ENCODE data around the gene WASF2.
"Not testable (repeated sequence)": the region's sequence is repeated elsewhere in the genome, so short reads cannot be mapped to it uniquely, and the experiment has no call there.

WASF2 gene

DNA sequence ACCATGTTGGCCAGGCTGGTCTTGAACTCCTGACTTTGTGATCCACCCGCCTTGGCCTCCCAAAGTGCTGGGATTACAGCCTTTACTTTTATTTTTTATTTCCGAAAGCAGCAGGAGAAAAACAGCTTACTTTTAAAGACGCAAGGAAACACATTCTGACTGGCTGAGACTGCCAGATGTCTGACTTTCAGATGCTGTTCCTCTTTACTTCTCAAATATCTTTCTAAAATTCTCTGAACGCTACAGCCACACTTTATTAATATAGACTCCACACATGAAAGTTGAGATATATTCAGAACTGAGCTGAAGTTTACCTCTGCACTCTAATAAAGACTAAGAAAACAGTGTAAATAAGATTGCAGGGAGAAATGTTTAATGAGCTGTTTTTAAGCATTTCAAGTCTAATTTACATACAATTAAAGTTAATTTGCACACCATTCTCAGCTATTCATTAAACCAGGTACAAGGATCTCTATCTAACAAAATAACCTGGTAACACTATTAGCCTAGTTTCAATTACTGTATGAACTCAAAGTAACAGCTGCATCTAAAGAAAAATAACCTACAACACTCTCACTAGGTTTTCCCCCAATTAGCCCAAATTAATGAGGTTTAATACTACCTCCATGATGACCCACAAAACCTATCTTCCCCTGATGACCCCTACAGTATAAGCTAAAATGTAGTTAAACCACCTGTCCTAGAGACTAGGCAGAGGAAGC is 24.9 kb downstream of the WASF2 start:
- H3K27me3 Mint-ChIP-seq = no peaks in the 10 kb centered on the region
- no peak for DNase-seq
- H3K9me3 Mint-ChIP-seq = no peaks in the 10 kb centered on the region
- peak overlapping the region; percentile 27 for H3K27ac Mint-ChIP-seq
- H3K4me3 Mint-ChIP-seq = no peak overlapping the region
- peaks cover 35% of the 10 kb centered on the region for H3K36me3 Mint-ChIP-seq (ENCODE audit: low read depth)
- H3K4me1 Mint-ChIP-seq (ENCODE audit: low read depth) = peaks cover 51% of the 10 kb centered on the region

DNA sequence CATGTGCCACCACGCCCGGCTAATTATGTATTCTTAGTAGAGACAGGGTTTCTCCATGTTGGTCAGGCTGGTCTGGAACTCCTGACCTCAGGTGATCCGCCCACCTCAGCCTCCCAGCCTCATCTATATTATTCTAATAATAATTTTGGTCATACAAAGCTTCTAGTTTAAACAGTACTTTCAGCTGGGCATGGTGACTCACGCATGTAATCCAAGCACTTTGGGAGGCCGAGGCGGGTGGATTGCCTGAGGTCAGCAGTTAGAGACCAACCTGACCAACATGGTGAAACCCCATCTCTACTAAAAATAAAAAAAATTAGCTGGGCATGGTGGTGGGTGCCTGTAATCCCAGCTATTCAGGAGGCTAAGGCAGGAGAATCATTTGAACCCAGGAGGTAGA is 26.1 kb downstream of the WASF2 start:
- not testable (repeated sequence) for H3K27me3 Mint-ChIP-seq, H3K9me3 Mint-ChIP-seq, DNase-seq, H3K4me3 Mint-ChIP-seq
- H3K4me1 Mint-ChIP-seq (ENCODE audit: low read depth) = peaks cover 46% of the 10 kb centered on the region
- H3K36me3 Mint-ChIP-seq (ENCODE audit: low read depth) = peaks cover 23% of the 10 kb centered on the region
- peak overlapping the region; percentile 57 for H3K27ac Mint-ChIP-seq

DNA sequence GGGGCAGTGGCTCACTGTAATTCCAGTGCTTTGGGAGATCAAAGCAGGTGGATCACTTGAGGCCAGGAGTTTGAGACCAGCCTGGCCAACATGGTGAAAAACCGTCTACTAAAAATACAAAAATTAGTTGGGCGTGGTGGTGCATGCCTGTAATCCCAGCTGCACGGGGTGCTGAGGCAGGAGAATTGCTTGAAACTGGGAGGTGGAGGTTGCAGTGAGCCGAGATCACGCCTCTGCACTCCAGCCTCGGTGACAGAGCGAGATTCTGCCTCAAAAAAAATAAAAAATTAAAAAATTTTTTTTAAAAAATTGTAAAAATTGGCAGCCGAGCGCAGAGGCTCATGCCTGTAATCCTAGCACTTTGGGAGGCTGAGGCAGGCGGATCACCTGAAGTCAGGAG is 31.4 kb downstream of the WASF2 start:
- not testable (repeated sequence) for H3K27me3 Mint-ChIP-seq, DNase-seq, H3K9me3 Mint-ChIP-seq, H3K4me3 Mint-ChIP-seq, H3K27ac Mint-ChIP-seq
- Mint-ChIP-seq H3K36me3 (ENCODE audit: low read depth) (peaks cover 11% of the 10 kb centered on the region), H3K4me1 (ENCODE audit: low read depth) (peaks cover 43% of the 10 kb centered on the region)

DNA sequence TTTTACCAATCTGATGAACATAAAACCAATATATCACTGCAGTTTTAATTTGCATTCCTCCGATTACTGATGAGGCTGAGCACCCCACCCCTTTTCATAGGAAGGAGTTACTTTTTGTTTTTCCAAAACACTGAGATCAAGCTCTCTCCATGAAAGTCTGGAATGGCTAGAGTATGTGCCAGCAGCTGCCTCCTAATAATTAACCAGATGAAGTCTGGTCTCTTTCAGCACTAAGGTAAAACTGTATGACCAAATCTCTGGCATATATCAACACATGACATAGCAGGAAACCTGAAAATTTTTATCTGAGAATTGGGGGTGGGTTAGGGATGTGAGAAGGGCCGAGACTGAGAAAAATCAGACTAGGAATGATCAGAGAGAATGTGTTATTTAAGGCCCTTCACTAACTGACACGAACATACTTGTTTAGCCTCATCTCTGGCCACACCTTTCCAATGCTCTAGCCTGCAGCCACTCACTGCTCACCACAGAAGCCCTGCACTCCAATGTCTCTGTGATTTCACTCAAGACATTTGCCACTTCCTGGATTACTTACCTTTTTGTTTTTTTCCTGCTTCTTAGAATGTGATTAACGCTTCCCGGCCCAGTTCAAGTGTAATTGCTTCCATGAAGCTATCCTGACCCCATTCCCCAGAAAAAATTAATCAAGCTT is 34.7 kb downstream of the WASF2 start:
- H3K4me3 Mint-ChIP-seq = peak overlapping the region; percentile 3
- peak overlapping the region; percentile 85 for H3K27ac Mint-ChIP-seq
- no peak for DNase-seq
- no peaks in the 10 kb centered on the region for H3K27me3 Mint-ChIP-seq
- H3K36me3 Mint-ChIP-seq (ENCODE audit: low read depth) = peaks cover 7% of the 10 kb centered on the region
- H3K9me3 Mint-ChIP-seq = no peaks in the 10 kb centered on the region
- H3K4me1 Mint-ChIP-seq (ENCODE audit: low read depth) = peaks cover 50% of the 10 kb centered on the region

DNA sequence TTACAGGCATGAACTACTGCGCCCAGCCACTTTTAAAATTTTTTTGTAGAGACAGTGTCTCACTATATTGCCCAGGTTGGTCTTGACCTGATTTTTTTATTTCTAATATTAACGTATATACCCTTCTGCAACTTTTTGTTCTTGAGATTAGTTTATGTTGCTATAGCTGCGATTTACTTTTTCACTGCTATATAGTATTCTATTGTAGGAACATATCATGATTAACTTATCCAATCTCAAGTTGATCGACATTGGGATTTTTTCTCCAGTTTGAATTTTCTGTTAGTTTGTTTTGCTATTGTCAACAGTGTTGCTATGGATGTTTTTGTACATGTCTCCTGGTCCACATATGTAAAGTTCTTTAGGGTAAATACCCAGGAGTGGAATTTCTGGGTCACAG is 35.4 kb downstream of the WASF2 start:
- H3K27me3 Mint-ChIP-seq = no peaks in the 10 kb centered on the region
- no peak for DNase-seq
- H3K27ac Mint-ChIP-seq = peak overlapping the region; percentile 85
- H3K4me3 Mint-ChIP-seq = no peak overlapping the region
- H3K9me3 Mint-ChIP-seq = no peaks in the 10 kb centered on the region
- H3K36me3 Mint-ChIP-seq (ENCODE audit: low read depth) = peaks cover 12% of the 10 kb centered on the region
- peaks cover 49% of the 10 kb centered on the region for H3K4me1 Mint-ChIP-seq (ENCODE audit: low read depth)

DNA sequence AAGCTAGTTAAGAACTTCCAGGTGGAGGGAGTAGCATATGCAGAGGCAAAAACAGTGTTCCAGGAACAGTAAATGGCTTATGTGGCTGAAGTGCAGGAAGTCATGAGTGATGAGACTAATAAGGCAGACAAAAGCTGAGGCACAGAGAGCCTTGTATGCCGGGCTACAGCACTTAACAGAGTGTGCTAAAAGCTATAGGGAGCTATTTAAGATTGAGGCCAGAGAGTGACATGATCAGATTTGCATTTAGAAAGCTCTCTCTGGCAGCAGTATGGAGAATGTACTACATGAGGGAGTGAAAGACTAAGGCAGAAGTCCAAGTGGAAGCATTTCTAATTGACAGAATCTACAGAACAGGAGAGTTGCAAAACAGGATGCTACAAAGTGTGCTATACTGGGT is 38.6 kb downstream of the WASF2 start:
- Mint-ChIP-seq H3K9me3 (no peaks in the 10 kb centered on the region), H3K36me3 (ENCODE audit: low read depth) (peaks cover 37% of the 10 kb centered on the region), H3K4me1 (ENCODE audit: low read depth) (peaks cover 71% of the 10 kb centered on the region), H3K4me3 (no peak overlapping the region), H3K27me3 (no peaks in the 10 kb centered on the region), H3K27ac (peak overlapping the region; percentile 16)
- DNase-seq = no peak

DNA sequence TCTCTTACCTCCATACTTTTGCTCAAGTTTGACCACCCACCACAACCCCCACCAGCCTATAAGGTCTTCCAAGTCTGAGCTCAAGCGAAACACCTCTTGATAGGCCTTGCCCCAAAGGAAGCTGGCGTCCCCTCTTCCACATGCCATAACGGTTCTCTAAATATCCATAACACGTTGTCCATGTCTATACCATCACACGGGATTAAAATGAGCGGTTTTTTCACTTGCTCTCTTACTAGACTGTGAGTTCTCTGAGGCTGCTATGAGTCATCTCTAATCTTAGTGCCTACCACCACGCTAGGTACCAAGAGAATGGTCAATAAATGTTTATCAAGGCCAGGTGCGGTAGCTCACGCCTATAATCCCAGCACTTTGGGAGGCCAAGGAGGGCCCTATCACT is 41.0 kb downstream of the WASF2 start:
- H3K4me1 Mint-ChIP-seq (ENCODE audit: low read depth) = peaks cover 68% of the 10 kb centered on the region
- no peak overlapping the region for H3K4me3 Mint-ChIP-seq

DNA sequence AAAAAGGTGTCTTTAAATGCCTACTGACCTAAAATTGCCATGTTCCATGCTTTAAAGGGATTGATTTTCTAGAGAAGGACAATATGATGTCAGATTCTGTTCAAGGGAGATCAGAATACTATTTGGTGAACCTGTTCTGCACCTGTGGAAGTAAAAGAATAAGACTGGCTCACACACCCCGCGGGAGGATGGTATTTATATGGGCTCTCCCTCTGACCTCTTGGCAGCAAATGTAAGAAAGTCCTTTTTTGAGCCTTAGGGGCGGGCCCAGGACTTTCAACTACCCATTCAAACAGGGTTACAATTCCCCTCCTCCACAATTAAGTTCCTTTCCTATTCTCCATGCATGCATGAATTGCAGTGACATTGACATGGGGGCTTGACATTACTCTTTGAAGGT is 42.1 kb downstream of the WASF2 start:
- Mint-ChIP-seq H3K4me3 (no peak overlapping the region), H3K27ac (peak overlapping the region; percentile 66), H3K9me3 (no peaks in the 10 kb centered on the region), H3K4me1 (ENCODE audit: low read depth) (peaks cover 69% of the 10 kb centered on the region), H3K36me3 (ENCODE audit: low read depth) (peaks cover 38% of the 10 kb centered on the region), H3K27me3 (no peaks in the 10 kb centered on the region)
- DNase-seq = no peak

More for the DNA sequence above, 41.0 kb downstream of the WASF2 start:
- H3K9me3 Mint-ChIP-seq = no peaks in the 10 kb centered on the region
- peak overlapping the region; percentile 66 for H3K27ac Mint-ChIP-seq
- no peak for DNase-seq
- H3K27me3 Mint-ChIP-seq = no peaks in the 10 kb centered on the region
- peaks cover 36% of the 10 kb centered on the region for H3K36me3 Mint-ChIP-seq (ENCODE audit: low read depth)

DNA sequence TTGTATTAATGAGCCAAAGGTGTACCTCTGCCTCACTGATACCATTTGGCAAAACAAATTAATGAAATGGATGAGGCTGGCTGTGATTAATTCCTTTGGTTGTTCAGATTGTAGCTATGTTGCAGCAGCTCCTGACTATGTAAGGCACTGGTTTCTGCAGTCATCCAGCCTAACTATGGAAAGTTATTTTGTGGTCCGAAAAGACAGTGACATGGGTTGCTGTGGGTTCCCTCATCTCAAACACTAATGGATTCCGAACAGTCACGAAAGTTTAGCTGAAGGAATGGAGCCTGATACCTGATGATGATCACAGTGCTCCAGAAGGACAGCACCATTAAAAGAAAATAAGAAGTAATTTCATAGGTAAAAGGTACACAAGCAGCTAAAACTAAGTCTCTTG is 42.6 kb downstream of the WASF2 start:
- peak overlapping the region; percentile 66 for H3K27ac Mint-ChIP-seq
- peaks cover 69% of the 10 kb centered on the region for H3K4me1 Mint-ChIP-seq (ENCODE audit: low read depth)
- H3K36me3 Mint-ChIP-seq (ENCODE audit: low read depth) = peaks cover 38% of the 10 kb centered on the region
- no peaks in the 10 kb centered on the region for H3K9me3 Mint-ChIP-seq
- no peak for DNase-seq
- no peaks in the 10 kb centered on the region for H3K27me3 Mint-ChIP-seq
- no peak overlapping the region for H3K4me3 Mint-ChIP-seq

DNA sequence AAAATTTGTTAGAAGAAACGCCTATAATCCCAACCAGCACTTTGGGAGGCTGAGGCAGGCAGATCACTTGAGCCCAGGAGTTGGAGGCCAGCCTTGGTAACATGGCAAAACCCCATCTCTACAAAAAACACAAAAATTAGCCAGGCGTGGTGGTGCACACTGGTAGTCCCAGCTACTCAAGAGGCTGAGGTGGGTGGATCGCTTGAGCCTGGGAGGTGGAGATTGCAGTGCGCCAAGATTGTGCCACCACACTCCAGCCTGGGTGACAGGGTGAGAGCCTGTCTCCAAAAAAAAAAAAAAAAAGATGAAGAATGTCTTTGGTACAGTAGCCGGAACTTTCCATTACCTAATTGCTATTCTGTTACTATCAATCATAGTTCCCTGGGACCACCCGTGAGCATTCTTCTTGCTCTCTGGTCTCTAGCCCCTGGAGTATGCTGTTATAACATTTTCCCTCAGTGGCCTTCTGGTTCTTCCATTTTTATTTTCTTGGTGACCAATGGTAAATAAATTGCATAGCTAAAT is 43.4 kb downstream of the WASF2 start:
- peaks cover 38% of the 10 kb centered on the region for H3K36me3 Mint-ChIP-seq (ENCODE audit: low read depth)
- peaks cover 65% of the 10 kb centered on the region for H3K4me1 Mint-ChIP-seq (ENCODE audit: low read depth)
- no peaks in the 10 kb centered on the region for H3K9me3 Mint-ChIP-seq
- H3K27ac Mint-ChIP-seq = peak overlapping the region; percentile 72
- no peak overlapping the region for H3K4me3 Mint-ChIP-seq
- no peak for DNase-seq
- H3K27me3 Mint-ChIP-seq = no peaks in the 10 kb centered on the region

DNA sequence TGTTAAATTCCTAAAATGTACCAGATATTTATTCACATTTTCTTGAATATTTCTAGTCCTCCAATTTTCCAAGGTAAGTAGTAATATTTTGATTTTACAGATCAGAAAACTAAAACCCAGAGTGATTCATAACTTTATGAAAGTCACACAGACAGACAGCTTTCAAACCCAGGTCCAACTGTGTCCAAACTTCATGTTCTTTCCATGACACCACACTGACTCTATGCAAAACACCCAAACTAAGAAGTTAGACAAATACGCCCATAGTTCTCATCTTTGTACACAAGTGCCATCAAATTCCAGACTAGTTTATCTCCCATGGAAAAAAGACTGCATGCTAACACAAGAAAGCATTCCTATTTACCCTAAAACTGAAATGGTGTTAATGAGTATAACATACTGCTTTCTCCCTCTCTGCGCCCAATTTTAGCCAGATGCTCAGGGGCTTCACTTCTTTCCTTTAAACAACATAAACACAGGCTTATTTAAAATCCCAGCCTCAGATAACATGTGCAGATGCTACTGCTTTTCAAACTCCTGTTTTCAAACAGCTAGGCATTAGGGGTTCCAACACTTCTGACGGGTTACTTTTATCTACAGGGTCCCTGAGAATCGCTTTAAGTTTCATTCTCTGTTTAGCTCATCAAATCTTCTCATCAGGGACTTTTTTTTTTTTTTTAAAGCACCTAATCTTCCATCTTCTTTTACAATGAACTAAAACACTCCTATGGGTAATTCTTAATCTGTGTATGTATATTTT is 44.6 kb downstream of the WASF2 start:
- Mint-ChIP-seq H3K4me1 (ENCODE audit: low read depth) (peaks cover 58% of the 10 kb centered on the region), H3K27me3 (no peaks in the 10 kb centered on the region), H3K4me3 (peak overlapping the region; percentile 70), H3K27ac (peak overlapping the region; percentile 99), H3K36me3 (ENCODE audit: low read depth) (peaks cover 45% of the 10 kb centered on the region), H3K9me3 (no peaks in the 10 kb centered on the region)
- no peak for DNase-seq

DNA sequence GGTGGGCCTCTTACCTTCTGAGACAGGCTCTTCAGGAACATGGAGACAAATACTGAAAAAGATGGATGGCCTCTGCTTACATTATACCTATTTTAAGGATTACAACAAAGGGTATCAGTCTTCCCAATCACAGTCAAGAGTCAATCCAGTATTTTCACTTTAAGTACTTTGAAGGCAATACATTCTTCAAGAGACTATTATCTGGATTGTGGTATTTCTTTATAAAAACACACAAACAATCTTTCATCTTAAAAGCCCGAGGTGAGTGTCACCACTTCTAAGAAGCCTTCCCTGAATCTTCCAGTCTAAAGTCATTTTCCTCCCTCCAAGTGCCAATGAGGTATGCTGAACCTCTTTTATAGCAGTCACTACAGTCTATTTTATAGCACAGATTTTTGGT is 45.3 kb downstream of the WASF2 start:
- H3K27me3 Mint-ChIP-seq = no peaks in the 10 kb centered on the region
- H3K27ac Mint-ChIP-seq = peak overlapping the region; percentile 99
- H3K4me3 Mint-ChIP-seq = peak overlapping the region; percentile 70
- no peak for DNase-seq
- peaks cover 47% of the 10 kb centered on the region for H3K36me3 Mint-ChIP-seq (ENCODE audit: low read depth)
- H3K4me1 Mint-ChIP-seq (ENCODE audit: low read depth) = peaks cover 59% of the 10 kb centered on the region
- no peaks in the 10 kb centered on the region for H3K9me3 Mint-ChIP-seq

DNA sequence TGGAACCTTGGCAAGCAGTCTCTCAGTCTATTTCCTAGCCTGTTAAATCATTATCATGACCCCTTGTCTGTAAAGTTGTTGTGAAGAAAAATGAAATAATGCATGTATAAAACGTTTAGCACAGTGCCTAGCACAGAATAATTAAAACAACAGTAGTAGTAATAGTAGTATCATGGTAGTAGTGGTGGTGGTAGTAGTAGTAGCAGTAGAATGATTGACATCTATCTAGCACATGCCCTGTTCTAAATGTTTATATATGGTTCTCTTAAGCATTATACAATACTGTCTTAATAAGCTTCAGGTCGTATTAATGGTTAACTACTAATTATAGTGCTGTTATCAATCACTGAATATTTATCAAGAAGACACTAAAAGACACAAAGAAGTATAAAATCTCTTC is 50.8 kb downstream of the WASF2 start:
- Mint-ChIP-seq H3K4me3 (no peak overlapping the region), H3K27ac (peak overlapping the region; percentile 11), H3K36me3 (ENCODE audit: low read depth) (peaks cover 40% of the 10 kb centered on the region), H3K27me3 (no peaks in the 10 kb centered on the region), H3K9me3 (no peaks in the 10 kb centered on the region), H3K4me1 (ENCODE audit: low read depth) (peaks cover 64% of the 10 kb centered on the region)
- DNase-seq = no peak

DNA sequence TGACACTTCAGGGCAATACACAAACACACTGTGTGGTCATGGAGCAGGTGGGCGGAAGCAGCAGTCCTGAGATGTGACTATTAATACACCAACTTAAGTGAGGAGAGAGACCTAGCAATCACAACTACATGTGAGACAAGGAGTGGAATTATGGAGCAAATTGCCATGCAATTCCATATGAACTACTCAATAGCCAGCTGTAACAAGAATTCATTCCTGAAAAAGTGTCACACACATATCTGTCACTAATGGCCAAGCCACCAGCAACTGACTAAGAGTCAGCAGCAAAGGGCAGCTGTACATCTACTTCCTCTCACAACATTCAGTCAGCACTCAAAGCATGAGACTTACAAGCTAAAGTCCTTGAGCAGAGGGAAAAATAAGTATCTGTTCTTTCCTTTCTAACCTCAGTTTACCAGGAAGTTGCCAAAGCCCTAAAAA is 51.3 kb downstream of the WASF2 start:
- Mint-ChIP-seq H3K9me3 (no peaks in the 10 kb centered on the region), H3K27ac (peak overlapping the region; percentile 15), H3K4me3 (no peak overlapping the region), H3K4me1 (ENCODE audit: low read depth) (peaks cover 64% of the 10 kb centered on the region), H3K27me3 (no peaks in the 10 kb centered on the region), H3K36me3 (ENCODE audit: low read depth) (peaks cover 36% of the 10 kb centered on the region)
- DNase-seq = no peak
